CD14-positive monocyte (primary cell): ENCODE measurements around the gene MED29. TPM values are rescaled to one million over a fixed set of nuclear protein-coding genes. Genes with fewer than 3 reads are reported as not detected.

Experiments used
- DNase-seq, 3 donors: peaks; one replicate each; pipeline ENCODE4 v3.0.0-alpha.2; 2011 to 2022
- H2AFZ ChIP-seq: 2 replicates; pipeline ENCODE4 v1.6.0; 2012; ENCODE audit warnings: mild to moderate bottlenecking, low read depth, low read length, inconsistent platforms; ENCODE audit not compliant: insufficient read depth, poor library complexity, severe bottlenecking
- H3K27ac ChIP-seq, 2 donors: 1 replicate in 1 of 2; 2 replicates in 1 of 2; pipeline ENCODE4 v1.5.1; 2012 to 2013; ENCODE audit warnings: low read length in 2 of 2, control low read depth in 1 of 2, inconsistent platforms in 1 of 2, low read depth in 1 of 2, mild to moderate bottlenecking in 1 of 2
- H3K27me3 ChIP-seq, 2 donors: one replicate each; pipeline versions ENCODE4 v1.6.0 to v1.6.1; 2011 to 2013; ENCODE audit warnings: low read length in 2 of 2; ENCODE audit not compliant: control insufficient read depth in 2 of 2, insufficient read depth in 2 of 2
- H3K36me3 ChIP-seq, 2 donors: replicated peaks in 1 of 2; 1 replicate in 1 of 2; 2 replicates in 1 of 2; pipeline versions ENCODE4 v1.5.1 to v1.6.1; 2012 to 2013; ENCODE audit warnings: low read length in 2 of 2, control low read depth in 1 of 2, inconsistent platforms in 1 of 2, mild to moderate bottlenecking in 1 of 2; ENCODE audit not compliant: insufficient read depth in 2 of 2, control insufficient read depth in 1 of 2
- H3K4me1 ChIP-seq, 2 donors: 1 replicate in 1 of 2; 2 replicates in 1 of 2; pipeline versions ENCODE4 v1.5.1 to v1.6.1; 2012 to 2013; ENCODE audit warnings: low read length in 2 of 2, control low read depth in 1 of 2, inconsistent platforms in 1 of 2, mild to moderate bottlenecking in 1 of 2, moderate library complexity in 1 of 2; ENCODE audit not compliant: insufficient read depth in 2 of 2, control insufficient read depth in 1 of 2
- H3K4me2 ChIP-seq: replicated peaks from 2 replicates; pipeline ENCODE3; 2012; ENCODE audit warnings: low read length, moderate library complexity, mild to moderate bottlenecking; ENCODE audit not compliant: poor library complexity, severe bottlenecking; ENCODE audit errors: extremely low read depth
- H3K4me3 ChIP-seq, 3 experiments: fragments of 200-600 bp in 1 of 3; sonication (generic) in 1 of 3; replicated peaks in 1 of 3; 1 replicate in 2 of 3; 2 replicates in 1 of 3; pipeline ENCODE4 v1.5.1; 2011 to 2013; ENCODE audit warnings: low read length in 3 of 3, mild to moderate bottlenecking in 3 of 3, control low read depth in 2 of 3, low read depth in 2 of 3, inconsistent platforms in 1 of 3, moderate library complexity in 1 of 3
- H3K79me2 ChIP-seq: 2 replicates; pipeline ENCODE4 v1.6.0; 2012; ENCODE audit warnings: mild to moderate bottlenecking, control low read depth, inconsistent platforms, low read length, moderate library complexity; ENCODE audit not compliant: insufficient read depth
- H3K9ac ChIP-seq: 2 replicates; pipeline ENCODE4 v1.6.0; 2017; ENCODE audit warnings: low read length, mild to moderate bottlenecking; ENCODE audit not compliant: insufficient read depth, poor library complexity, severe bottlenecking
- H3K9me3 ChIP-seq, 2 donors: replicated peaks in 1 of 2; 1 replicate in 1 of 2; 2 replicates in 1 of 2; pipeline versions ENCODE4 v1.5.1 to v1.6.1; 2012 to 2013; ENCODE audit warnings: low read length in 2 of 2, control low read depth in 1 of 2; ENCODE audit not compliant: control insufficient read depth in 1 of 2, insufficient read depth in 1 of 2
- H4K20me1 ChIP-seq: 2 replicates; pipeline ENCODE4 v1.6.0; 2012; ENCODE audit warnings: mild to moderate bottlenecking, low read length, control low read depth, moderate library complexity; ENCODE audit not compliant: insufficient read depth
- H3K27ac Mint-ChIP-seq, 7 donors: one replicate each; pipeline ENCODE4 v1.8.0; 2020; ENCODE audit warnings: mild to moderate bottlenecking in 7 of 7, mixed read lengths in 7 of 7, moderate library complexity in 6 of 7, inconsistent platforms in 2 of 7
- H3K27me3 Mint-ChIP-seq, 3 donors: one replicate each; pipeline ENCODE4 v1.8.0; 2021 to 2022; ENCODE audit warnings: low read depth in 3 of 3, mild to moderate bottlenecking in 3 of 3, mixed read lengths in 3 of 3, moderate library complexity in 3 of 3, inconsistent platforms in 1 of 3
- H3K36me3 Mint-ChIP-seq, 2 donors: one replicate each; pipeline ENCODE4 v1.8.0; 2020; ENCODE audit warnings: mixed read lengths in 2 of 2, inconsistent platforms in 1 of 2, mild to moderate bottlenecking in 1 of 2
- H3K4me1 Mint-ChIP-seq: one replicate; pipeline ENCODE4 v1.8.0; 2020; ENCODE audit warnings: mild to moderate bottlenecking, mixed read lengths
- H3K4me3 Mint-ChIP-seq, 2 donors: one replicate each; pipeline ENCODE4 v1.8.0; 2020; ENCODE audit warnings: mild to moderate bottlenecking in 2 of 2, mixed read lengths in 2 of 2, moderate library complexity in 1 of 2
- H3K9me3 Mint-ChIP-seq, 7 donors: one replicate each; pipeline ENCODE4 v1.8.0; 2020 to 2022; ENCODE audit warnings: mixed read lengths in 7 of 7, mild to moderate bottlenecking in 6 of 7, moderate library complexity in 6 of 7, inconsistent platforms in 2 of 7
- WGBS: methylation state at CpG from one replicate; pipeline ENCODE4 v1.1.5; 2013; ENCODE audit warnings: missing lambda C conversion rate; ENCODE audit not compliant: insufficient coverage; 5-methylcytosine and 5-hydroxymethylcytosine counted together
- intact Hi-C, 2 donors: fragments of 100-400 bp; cut with micrococcal nuclease; formaldehyde crosslinking; loops; one replicate each; pipeline versions ENCODE4 v1.15.0 to v1.15.1; 2023
- polyA plus RNA-seq, 3 donors: library from polyadenylated mRNA; depleted of rRNA in 1 of 3; unstranded in 2 of 3; stranded (reverse) in 1 of 3; fragments of 300-500 nt in 2 of 3; fragments of >200 nt in 1 of 3; fragmentation: Illumina TruSeq in 2 of 3; gene quantifications; 1 replicate in 2 of 3; 2 replicates in 1 of 3; pipeline ENCODE4 v1.2.3, GENCODE V29; 2012 to 2021
- TF ChIP-seq, protein P1 (sequence below): fragments of 200-600 bp; IDR thresholded peaks from one replicate; pipeline ENCODE4 v1.8.0; 2022; ENCODE audit warnings: antibody characterized with exemption, mild to moderate bottlenecking

The MED29 gene
- polyA plus RNA-seq, 3 donors = 35.8 to 38.2 (median 37.0) TPM

DNA sequence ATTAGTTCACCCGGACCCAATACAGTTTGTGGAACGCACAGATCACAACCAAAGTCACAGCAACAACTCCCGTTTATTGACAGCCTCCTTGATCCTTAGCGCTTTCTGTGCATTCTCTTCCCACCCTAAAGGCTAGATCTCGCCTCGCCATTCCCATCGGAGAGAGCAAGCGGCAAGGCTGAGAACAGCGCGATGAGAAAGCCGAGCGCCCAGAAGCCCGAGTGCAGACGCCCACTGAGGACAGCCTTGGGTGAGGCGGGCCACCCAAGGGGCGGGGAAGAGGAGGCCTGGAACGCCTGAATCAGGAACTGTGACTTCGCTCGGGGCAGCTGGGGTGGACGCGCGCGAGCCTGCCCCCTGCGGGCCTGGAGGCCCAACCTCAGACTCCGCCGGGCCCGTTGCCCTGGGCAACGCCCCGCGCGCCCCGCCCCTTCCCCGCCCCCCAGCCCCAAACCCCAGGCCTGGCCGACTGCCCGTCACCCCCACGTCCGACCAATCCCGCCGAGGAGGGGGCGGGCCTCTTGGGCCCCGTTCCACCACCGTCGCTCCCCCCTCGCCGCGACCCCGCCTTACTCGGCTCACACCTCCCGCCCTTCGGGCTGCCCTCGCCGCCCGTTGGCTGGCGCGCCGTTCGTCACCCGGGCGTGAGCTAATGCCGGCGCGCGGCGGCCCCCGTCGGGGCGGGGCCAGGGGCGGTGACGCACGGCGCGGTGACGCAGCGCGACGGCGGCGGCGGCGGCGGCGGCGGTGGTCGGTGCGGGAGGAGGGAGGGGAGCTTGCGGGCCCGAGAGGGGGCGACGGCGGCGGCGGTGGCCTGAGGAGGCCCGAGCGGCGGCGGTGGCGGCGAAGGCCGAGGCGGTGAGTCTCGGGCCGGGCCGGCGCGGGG lies 49.2 kb upstream of the MED29 start, which contains the start of gene SAMD4B:
Gene SAMD4B (plus strand): TSS at position 703 of the 886 bp plus-strand sequence. CDS start 14,473 bp downstream, outside the sequence.
- Histone ChIP-seq H3K4me1 (peaks cover 44 to 54% of the 10 kb centered on the region in 2 donors), H3K27me3 (no peaks in the 10 kb centered on the region), H2AFZ (peak within 1 kb of the TSS; percentile 56), H3K9me3 (no peaks in the 10 kb centered on the region), H3K36me3 (peaks cover 4 to 18% of the 10 kb centered on the region in 2 donors), H3K4me2 (peak within 1 kb of the TSS; percentile 81), H3K79me2 (peaks cover 80% of the 10 kb centered on the region), H4K20me1 (peaks cover 12% of the 10 kb centered on the region), H3K4me3 (peak within 1 kb of the TSS; percentile 89 to 96 (median 91)), H3K27ac (peak within 1 kb of the TSS; percentile 86 to 89), H3K9ac (peak within 1 kb of the TSS; percentile 83)
- Mint-ChIP-seq H3K36me3 (peaks cover 24 to 27% of the 10 kb centered on the region in 2 donors), H3K4me1 (peaks cover 61% of the 10 kb centered on the region), H3K27ac (peak within 1 kb of the TSS; percentile 92 to 99 (median 95)), H3K27me3 (peaks cover 0 to 4% (median 3%) of the 10 kb centered on the region in 3 donors), H3K4me3 (peak within 1 kb of the TSS; percentile 97), H3K9me3 (peaks cover 0 to 8% (median 6%) of the 10 kb centered on the region in 7 donors)
- TF ChIP-seq, protein P1, sequence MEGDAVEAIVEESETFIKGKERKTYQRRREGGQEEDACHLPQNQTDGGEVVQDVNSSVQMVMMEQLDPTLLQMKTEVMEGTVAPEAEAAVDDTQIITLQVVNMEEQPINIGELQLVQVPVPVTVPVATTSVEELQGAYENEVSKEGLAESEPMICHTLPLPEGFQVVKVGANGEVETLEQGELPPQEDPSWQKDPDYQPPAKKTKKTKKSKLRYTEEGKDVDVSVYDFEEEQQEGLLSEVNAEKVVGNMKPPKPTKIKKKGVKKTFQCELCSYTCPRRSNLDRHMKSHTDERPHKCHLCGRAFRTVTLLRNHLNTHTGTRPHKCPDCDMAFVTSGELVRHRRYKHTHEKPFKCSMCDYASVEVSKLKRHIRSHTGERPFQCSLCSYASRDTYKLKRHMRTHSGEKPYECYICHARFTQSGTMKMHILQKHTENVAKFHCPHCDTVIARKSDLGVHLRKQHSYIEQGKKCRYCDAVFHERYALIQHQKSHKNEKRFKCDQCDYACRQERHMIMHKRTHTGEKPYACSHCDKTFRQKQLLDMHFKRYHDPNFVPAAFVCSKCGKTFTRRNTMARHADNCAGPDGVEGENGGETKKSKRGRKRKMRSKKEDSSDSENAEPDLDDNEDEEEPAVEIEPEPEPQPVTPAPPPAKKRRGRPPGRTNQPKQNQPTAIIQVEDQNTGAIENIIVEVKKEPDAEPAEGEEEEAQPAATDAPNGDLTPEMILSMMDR = peak; percentile 85
- peak; percentile 98 to 99 (median 99) for DNase-seq
- under 1% methylated on average over 70 of the region's 105 CpGs for WGBS
- intact Hi-C loops = loop anchor here (2.0 to 10.0 kb wide), 6 partner anchors 50 to 493 kb away; partner anchors contain the start of genes DYRK1B (in 1 of the 2), EID2B (in 1 of the 2), MED29 (in 1 of the 2) and PAF1 (in 1 of the 2)

DNA sequence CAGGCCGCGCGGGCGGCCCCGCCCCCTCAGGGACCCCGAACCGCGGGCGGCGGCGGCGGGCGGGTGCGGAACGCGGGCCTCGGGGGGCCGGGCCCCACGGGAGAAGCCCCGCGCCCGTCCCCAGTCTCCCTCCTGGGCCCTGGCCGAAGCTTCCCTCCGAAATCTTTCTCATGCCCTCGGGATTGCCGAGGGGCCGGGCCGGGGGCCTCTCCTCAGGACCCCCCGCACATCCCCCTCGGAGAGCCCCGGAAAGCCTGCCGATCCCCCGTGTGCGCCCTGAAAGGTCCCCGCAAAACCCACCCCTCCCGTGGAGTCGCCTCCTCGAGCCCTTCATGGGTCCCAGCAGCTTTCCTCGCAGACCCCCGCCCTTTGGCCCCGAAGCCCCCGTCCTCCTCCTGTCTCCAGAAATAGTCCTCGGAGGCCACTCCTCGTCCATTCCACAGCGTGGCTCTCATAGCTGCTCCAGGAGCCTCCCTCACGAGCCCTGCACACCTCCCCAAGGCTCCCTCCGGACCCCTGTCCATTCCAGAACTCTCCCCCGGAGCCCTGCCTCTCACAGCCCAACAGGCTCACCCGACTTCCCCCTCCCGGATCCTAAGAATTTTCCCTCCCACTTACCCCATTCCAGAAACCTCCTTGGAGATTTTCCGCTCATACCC lies 48.4 kb upstream of the MED29 start:
- H2AFZ ChIP-seq = peak overlapping the region; percentile 52
- TF ChIP-seq, protein P1 = no peak
- H3K4me3 ChIP-seq = peak overlapping the region; percentile 60 to 82 (median 72)
- peaks cover 0 to 3% (median 3%) of the 10 kb centered on the region in 3 donors for H3K27me3 Mint-ChIP-seq
- peak overlapping the region; percentile 81 for H3K4me2 ChIP-seq
- peaks cover 31 to 35% of the 10 kb centered on the region in 2 donors for H3K36me3 Mint-ChIP-seq
- H3K79me2 ChIP-seq = peaks cover 82% of the 10 kb centered on the region
- peak overlapping the region in 1 of 2 donors; percentile 83 for H3K27ac ChIP-seq
- peaks cover 4 to 26% of the 10 kb centered on the region in 2 donors for H3K36me3 ChIP-seq
- H3K4me3 Mint-ChIP-seq = peak overlapping the region; percentile 89 to 90
- H3K9me3 Mint-ChIP-seq = peaks cover 0 to 6% (median 2%) of the 10 kb centered on the region in 7 donors
- peaks cover 36 to 46% of the 10 kb centered on the region in 2 donors for H3K4me1 ChIP-seq
- peak overlapping the region; percentile 78 to 95 (median 93) for H3K27ac Mint-ChIP-seq
- no peaks in the 10 kb centered on the region for H3K9me3 ChIP-seq
- 3% methylated on average over 51 of the region's 51 CpGs for WGBS
- DNase-seq = peak in 1 of 3 donors; percentile 17
- H3K4me1 Mint-ChIP-seq = peaks cover 57% of the 10 kb centered on the region
- peak overlapping the region; percentile 83 for H3K9ac ChIP-seq
- intact Hi-C loops = loop anchor here (5.0 to 10.0 kb wide), 5 partner anchors 50 to 492 kb away; partner anchors contain the start of genes DYRK1B (in 1 of the 2), EID2B (in 1 of the 2), MED29 (in 1 of the 2) and PAF1 (in 1 of the 2)
- peaks cover 20% of the 10 kb centered on the region for H4K20me1 ChIP-seq
- no peaks in the 10 kb centered on the region for H3K27me3 ChIP-seq
